ENCODE results near the gene ACLY. TPM values are rescaled to one million over a fixed set of nuclear protein-coding genes. Genes with fewer than 3 reads are reported as not detected.

The ACLY gene
- total RNA-seq, 1 experiment from 2014 or later: 279 TPM

- H3K23ac ChIP-seq (ENCODE audit: insufficient read length, low read depth, low read length): no peak overlapping the region
- no peaks in the 10 kb centered on the region; the same call in 1 of the 2 replicates for H3K27me3 Mint-ChIP-seq (ENCODE audit: low read depth)
- H3K27me3 ChIP-seq (ENCODE audit: insufficient read depth, low read length): no peaks in the 10 kb centered on the region
- H3K9ac ChIP-seq (ENCODE audit: extremely low read depth, insufficient read length, low read length): no peak overlapping the region
- no CpG with 5 or more reads among the region's 4 CpGs for WGBS (ENCODE audit: extremely low coverage, insufficient read length, low lambda C conversion rate)
- H2AFZ ChIP-seq (ENCODE audit: low read length): no peak overlapping the region
- no peak overlapping the region for H3K4me3 Mint-ChIP-seq
- H3K27ac Mint-ChIP-seq: peak overlapping the region in 2 of 3 experiments; percentile 43 to 65; a peak in 3 of 7 replicates
- no peak for DNase-seq
- H3T11ph ChIP-seq (ENCODE audit: low read length): no peak overlapping the region
- no peak overlapping the region for H3K27ac ChIP-seq (ENCODE audit: insufficient read length, low read depth, low read length)
- no peak overlapping the region for H4K91ac ChIP-seq (ENCODE audit: insufficient read length, low read depth, low read length)
- H4K20me1 ChIP-seq (ENCODE audit: control insufficient read depth, insufficient read depth, insufficient read length): no peaks in the 10 kb centered on the region
- peak overlapping the region; percentile 39 for H4K8ac ChIP-seq (replicated peaks; ENCODE audit: insufficient read length, low read depth, low read length)
- no peak overlapping the region for H2BK12ac ChIP-seq (ENCODE audit: insufficient read length, low read depth, low read length)
- no peaks in the 10 kb centered on the region for H3K23me2 ChIP-seq (ENCODE audit: insufficient read length, low read depth, low read length, poor library complexity, severe bottlenecking)
- H3K9me3 ChIP-seq (ENCODE audit: control insufficient read depth, low read depth, low read length): no peaks in the 10 kb centered on the region
- no peak overlapping the region for H2BK120ac ChIP-seq (ENCODE audit: low read depth, low read length, poor library complexity, severe bottlenecking)
- no peak overlapping the region for H2BK15ac ChIP-seq (ENCODE audit: low read depth, low read length)
- peaks cover 2% of the 10 kb centered on the region; the same call in 1 of the 2 replicates for H3K79me2 ChIP-seq (ENCODE audit: insufficient read depth, low read length)
- no peaks in the 10 kb centered on the region for H3K4me1 Mint-ChIP-seq
- no peak for TF ChIP-seq CTCF (conservative IDR thresholded peaks at IDR 0.05)
- H2AK5ac ChIP-seq (ENCODE audit: insufficient read length, low read length): no peak overlapping the region
- H4K5ac ChIP-seq (ENCODE audit: insufficient read length, low read depth, low read length): no peak overlapping the region
- H3K4me1 ChIP-seq (ENCODE audit: insufficient read depth, low read length): no peaks in the 10 kb centered on the region
- no peak overlapping the region for H3K18ac ChIP-seq (ENCODE audit: insufficient read length, low read depth, low read length)
- no peak overlapping the region for H3K4ac ChIP-seq (ENCODE audit: low read depth, low read length)
- H3K56ac ChIP-seq (ENCODE audit: insufficient read length, low read depth, low read length): no peak overlapping the region
- no peaks in the 10 kb centered on the region for H3K9me3 Mint-ChIP-seq
- H3K79me1 ChIP-seq (ENCODE audit: insufficient read depth, low read depth, low read length, poor library complexity, severe bottlenecking): no peaks in the 10 kb centered on the region
- no peak overlapping the region for H3K4me2 ChIP-seq (ENCODE audit: insufficient read depth, insufficient read length, low read length)
- no peak overlapping the region for H3K14ac ChIP-seq (ENCODE audit: insufficient read depth, low read length)
- H2BK5ac ChIP-seq (ENCODE audit: insufficient read length, low read length): no peak overlapping the region
- H3K36me3 Mint-ChIP-seq (ENCODE audit: insufficient read depth in 1 of 3, low read depth in 3 of 3): peaks cover 64 to 85% (median 79%) of the 10 kb centered on the region in 3 experiments; a peak in 6 of 7 replicates
- H2BK20ac ChIP-seq (ENCODE audit: low read depth, low read length, poor library complexity, severe bottlenecking): no peak overlapping the region
Observed at GRCh38 chr17:41892021-41892376, 26.8 kb downstream of the ACLY start.

All from H9 (cell line).